ENCODE results near the gene AOPEP.

Gene AOPEP

DNA sequence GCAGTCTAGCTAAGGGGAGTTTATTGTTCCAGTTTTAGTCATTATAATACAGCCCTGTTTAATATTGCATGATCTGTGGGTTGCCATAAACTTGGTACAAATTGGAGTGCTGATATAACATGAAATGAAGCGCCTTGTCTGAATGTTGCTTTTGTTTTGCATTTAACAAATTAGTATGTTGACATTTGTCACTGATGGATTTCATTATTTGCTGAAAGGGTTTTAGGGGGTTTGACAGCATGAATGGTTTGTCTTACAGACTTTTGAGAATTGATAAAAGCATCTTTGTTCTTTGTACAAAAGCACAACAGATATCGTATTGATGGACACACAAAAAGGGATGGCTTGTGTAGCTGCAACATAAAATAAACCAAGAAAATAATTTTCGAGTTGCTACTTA lies 178.3 kb downstream of the AOPEP start:
- no peak for DNase-seq

DNA sequence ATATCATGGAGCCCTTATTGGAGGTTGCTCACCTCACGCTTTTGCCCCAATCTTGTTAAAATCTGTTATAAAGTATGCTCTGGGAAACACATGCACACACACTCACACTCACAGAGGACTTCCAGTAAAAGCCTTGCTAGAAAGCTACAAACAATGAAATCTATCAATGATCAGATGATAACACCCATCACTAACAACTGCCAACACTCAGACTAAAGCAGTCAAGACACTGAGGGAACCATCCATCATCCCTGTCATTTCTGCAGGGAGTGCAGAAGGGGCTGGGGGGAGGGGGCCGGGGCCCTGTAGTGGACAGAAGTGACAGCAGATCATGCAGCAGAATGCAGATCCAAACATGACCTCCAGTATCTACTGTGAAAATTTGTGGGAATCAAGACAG lies 179.1 kb downstream of the AOPEP start:
- no peak for DNase-seq

- DNase-seq = no peak
Observed at GRCh38 chr9:94906181-94906580, 179.7 kb downstream of the AOPEP start.

GRCh38 chr9:94906713-94907112 lies 180.2 kb downstream of the AOPEP start:
- DNase-seq = no peak

DNA sequence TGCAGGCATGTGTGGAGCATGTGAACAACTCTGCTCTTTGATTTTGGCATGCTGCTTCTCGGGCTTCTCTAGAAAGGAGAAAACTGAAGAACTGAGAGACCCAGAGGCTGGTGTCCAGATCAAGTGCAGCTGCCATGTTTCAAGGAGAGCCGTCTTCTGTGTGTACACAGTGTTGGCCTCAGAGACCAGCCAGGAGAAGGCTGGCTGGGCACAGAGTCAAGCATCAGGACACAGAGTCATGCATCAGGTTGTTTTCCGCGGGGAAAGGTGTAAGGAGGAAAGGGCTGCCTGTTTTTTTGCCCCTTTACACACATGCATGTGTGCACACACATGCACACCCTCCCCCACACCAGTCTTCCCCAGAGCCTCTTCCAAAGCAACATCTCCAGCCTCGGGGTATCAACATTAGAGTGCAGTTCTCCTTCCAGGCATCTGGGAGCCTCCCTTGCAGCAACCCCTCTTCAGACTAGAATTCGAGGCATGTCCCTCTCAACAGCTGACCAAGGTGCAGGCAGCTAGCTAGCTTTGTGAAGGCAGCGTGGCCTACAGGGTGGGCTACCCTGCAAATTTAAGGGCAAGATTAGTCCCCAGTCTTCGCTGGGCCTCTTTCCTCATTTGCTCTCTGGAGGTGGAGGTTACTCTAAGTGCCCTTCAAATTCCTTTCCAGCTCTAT lies 180.9 kb downstream of the AOPEP start:
- no peak for DNase-seq

- peak; percentile 78 for DNase-seq
Observed at GRCh38 chr9:94908011-94908563, 181.6 kb downstream of the AOPEP start.

- no peak for DNase-seq
Observed at GRCh38 chr9:94908583-94909249, 182.2 kb downstream of the AOPEP start.

GRCh38 chr9:94909250-94909894 lies 182.9 kb downstream of the AOPEP start:
- DNase-seq = no peak

- DNase-seq = no peak
Observed at GRCh38 chr9:94909965-94910730, 183.6 kb downstream of the AOPEP start.

GRCh38 chr9:94911211-94911610 lies 184.7 kb downstream of the AOPEP start:
- DNase-seq = no peak

- DNase-seq = no peak
Observed at GRCh38 chr9:94911986-94912635, 185.6 kb downstream of the AOPEP start.

GRCh38 chr9:94912700-94913249 lies 186.3 kb downstream of the AOPEP start:
- peak; percentile 97 for DNase-seq

- no peak for DNase-seq
Observed at GRCh38 chr9:94913550-94913949, 187.1 kb downstream of the AOPEP start.

DNA sequence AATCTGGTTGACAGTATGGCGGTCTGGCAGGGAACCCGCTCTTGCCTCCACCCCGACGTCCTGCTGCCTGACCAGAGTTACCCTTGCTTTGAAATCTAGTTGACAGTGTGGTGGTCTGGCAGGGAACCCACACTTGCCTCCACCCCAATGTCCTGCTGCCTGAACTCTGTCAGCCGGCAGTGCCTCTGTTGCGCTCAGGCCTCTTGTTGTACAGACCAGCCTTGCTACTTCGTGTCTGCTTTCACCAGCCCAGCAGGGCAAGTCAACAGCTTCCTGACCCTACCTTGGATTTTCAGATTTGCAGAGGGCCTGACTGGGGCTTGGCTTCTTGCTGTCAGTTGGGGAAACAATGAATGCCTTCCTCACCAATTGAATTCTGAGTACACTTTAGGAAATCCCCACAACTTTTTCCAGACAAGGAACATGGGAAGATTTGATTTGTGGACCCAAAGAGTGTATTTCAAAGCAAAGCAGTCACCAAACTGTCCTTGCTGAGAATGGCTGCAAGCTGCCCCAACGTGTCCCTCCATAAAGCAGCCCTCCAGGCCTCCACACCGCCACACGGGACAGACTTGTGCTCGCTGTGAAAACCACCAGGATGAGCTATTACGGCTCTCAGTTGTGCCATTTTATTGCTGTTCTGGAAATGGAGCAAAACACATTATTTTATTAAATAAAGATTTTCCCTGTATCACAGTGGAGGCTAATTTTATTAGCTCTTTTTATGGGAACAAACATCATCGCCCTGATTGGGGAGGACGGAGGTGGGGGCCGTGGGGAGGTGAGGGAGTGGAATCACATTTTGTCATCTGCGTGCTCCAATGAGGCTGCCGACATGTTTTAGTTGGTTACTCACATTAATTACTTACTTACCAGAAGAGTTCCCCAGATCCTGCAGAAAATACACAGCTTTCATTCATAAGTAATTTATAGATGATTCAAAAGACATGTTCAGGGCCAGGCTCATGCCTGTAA lies 189.3 kb downstream of the AOPEP start:
- DNase-seq = no peak

DNA sequence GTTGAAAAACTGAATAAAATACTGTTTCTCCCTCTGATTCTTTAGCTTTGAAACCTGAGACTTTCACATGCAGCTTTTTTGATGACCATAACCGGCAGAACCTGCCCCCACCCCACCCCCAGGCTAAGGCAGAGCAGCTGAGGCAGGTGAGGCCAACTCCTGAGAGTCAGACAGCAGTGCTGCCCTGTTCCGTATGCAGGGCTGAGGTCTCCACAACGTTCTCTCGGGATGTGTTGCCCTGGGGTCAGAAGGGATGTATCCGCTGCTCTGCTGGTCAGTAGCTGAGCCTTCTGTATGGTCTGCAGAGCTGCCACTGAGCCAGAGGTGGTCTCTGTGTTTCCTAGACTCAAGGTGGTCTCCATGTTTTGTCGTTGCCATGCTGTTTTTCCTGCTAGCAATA lies 190.5 kb downstream of the AOPEP start:
- no peak for DNase-seq

DNA sequence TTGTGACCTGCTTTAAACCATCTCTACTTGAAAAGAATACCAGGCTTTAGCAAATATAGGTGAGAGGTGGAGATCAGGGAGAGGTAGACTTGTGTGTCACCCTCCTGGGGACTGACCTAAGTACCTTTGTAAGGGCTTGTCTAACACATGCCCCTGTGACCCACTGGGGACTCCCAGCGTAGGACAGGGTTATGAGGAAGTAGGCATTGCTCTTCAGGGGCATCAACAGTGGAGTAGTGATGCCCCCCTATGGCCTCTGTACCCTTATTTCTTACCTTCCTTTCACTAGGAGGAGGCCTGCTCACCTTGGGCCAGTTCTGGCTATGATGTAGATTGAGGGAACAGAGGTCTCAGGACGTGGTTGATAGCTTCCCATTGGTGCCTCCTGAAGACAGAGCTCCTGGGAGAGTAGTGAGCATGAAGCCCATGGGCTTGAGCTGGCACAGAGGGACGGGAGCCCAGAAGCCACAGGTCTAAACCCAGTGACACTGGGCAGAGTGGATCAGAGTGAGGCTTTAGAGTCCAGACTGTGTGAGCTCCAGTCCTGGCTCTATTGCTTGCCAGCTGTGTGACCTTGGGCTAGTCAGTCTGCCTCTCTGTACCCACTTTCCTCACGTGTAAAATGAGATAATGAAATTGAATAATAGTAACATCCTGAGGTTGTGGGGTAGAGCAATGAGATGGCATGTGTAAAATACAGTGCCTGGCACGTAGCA lies 191.7 kb downstream of the AOPEP start:
- DNase-seq = no peak

DNA sequence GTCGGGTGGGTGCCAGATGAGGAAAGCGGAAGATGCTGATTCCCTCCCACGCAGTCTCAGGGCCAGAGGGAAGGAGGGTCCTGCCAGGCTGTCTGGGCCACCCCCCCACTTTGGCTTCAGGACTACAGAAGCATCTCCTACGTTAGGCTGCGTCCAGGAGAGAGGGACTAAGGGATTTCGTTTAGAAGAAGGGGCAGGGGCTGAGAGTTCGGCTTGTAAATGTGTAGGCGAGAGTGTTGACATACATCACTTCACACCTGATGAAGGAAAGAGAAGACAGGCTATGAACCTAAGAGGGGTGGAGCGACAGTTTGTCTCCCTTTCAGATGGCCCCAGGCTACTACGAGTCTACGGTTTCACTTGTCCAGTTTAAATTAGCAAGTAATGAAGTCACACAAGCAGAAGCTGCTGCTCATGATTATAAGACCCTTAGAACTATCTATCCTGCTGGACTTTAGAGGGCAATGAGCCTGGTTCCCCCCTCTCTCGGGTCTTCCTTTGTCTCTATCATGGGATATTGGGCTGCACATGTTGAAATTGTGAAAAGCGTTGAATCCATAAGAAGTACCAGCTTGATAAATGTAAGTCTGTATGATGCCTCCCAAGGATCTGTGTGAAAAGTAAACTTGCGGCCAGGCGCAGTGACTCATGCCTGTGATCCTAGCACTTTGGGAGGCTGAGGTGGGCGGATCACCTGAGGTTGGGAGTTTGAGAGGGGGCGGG lies 193.0 kb downstream of the AOPEP start:
- DNase-seq = no peak

- DNase-seq = peak; percentile 97
Observed at GRCh38 chr9:94920420-94921091, 194.1 kb downstream of the AOPEP start.

GRCh38 chr9:94921092-94921471 lies 194.6 kb downstream of the AOPEP start:
- DNase-seq = peak; percentile 92
